ENCODE results near the gene FCF1. TPM values are rescaled to one million over a fixed set of nuclear protein-coding genes. Genes with fewer than 3 reads are reported as not detected.
A peak's percentile ranks its signal among the peaks of the same experiment; 100 is the strongest.
"Not testable (repeated sequence)": the region's sequence is repeated elsewhere in the genome, so short reads cannot be mapped to it uniquely, and the experiment has no call there.

Gene FCF1
- total RNA-seq, 1 donor from 2014 or later: 36.6 TPM

- not testable (repeated sequence) for DNase-seq (ENCODE audit: low spot score)
Measured at GRCh38 chr14:74758505-74758904, 45.6 kb downstream of the FCF1 start.

GRCh38 chr14:74762917-74763802 lies 50.2 kb downstream of the FCF1 start, which contains the start of gene YLPM1:
Gene YLPM1, plus strand, starts transcription at chr14:74763316. Its CDS starts 174 bp downstream, at chr14:74763490.
- peak; percentile 96 for DNase-seq (ENCODE audit: low spot score)
- intact Hi-C loops (cut with DNase I): loop anchor here (2.0 kb wide), 1 partner anchor 50 kb away; the partner anchor contains the start of genes AREL1 and FCF1

More at GRCh38 chr14:74758505-74758904, 45.6 kb downstream of the FCF1 start:
- intact Hi-C loops (cut with DNase I): not testable (repeated sequence)

GRCh38 chr14:74763803-74764531 lies 51.0 kb downstream of the FCF1 start:
- DNase-seq (ENCODE audit: low spot score): no peak
- intact Hi-C loops (cut with DNase I): loop anchor here (2.0 kb wide), 1 partner anchor 51 kb away; the partner anchor contains the start of genes AREL1 and FCF1

DNA sequence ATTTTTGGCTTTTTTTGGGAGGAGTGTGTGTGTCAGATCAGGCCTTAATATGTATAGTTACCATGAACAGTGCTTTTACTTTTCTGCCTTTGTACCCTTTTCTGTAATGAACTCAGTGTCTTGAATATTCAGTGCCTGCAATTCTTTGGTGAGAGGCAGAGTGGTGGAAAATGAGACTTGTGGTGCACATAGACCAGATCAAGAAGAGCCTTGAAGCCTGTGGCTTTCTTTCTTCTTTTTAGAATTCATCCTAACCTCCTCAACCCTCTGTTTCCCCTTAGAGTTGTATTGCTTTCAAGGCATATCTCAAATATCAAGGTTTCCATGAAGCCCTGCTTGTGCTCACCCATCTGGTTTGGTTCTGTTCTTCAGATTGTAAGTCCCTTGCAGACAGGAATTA lies 52.8 kb downstream of the FCF1 start:
- no peak for DNase-seq (ENCODE audit: low spot score)
- intact Hi-C loops (cut with DNase I): no loop called here

DNA sequence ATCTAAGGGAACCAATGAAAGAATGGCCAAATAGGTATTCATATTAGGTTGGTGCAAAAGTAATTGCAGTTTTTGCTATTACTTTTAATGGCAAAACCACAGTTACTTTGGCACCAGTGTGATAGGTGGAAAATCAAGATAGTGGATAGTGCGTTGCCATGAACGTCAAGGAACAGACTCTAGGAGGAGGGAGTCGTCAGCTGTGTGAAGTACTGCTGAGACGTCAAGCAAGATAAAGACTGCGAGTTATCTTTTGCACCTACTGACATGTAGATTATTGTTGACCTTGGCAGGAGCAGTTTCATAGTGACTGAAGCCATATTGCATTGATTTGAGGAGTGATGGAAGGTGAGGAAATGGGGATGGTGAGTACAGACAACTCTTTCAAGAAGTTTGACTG lies 58.5 kb downstream of the FCF1 start:
- intact Hi-C loops (cut with DNase I): no loop called here
- DNase-seq (ENCODE audit: low spot score): no peak

GRCh38 chr14:74784634-74785033 lies 71.7 kb downstream of the FCF1 start:
- DNase-seq (ENCODE audit: low spot score): no peak
- intact Hi-C loops (cut with DNase I): no loop called here

GRCh38 chr14:74785056-74785613 lies 72.2 kb downstream of the FCF1 start:
- DNase-seq (ENCODE audit: low spot score): no peak
- intact Hi-C loops (cut with DNase I): no loop called here

- no peak for DNase-seq (ENCODE audit: low spot score)
- intact Hi-C loops (cut with DNase I): no loop called here
Measured at GRCh38 chr14:74786796-74787315, 73.9 kb downstream of the FCF1 start.

Other genes with a start within 250 kb of the FCF1 start
- 116 TPM for gene NPC2, start 219.8 kb upstream of the FCF1 start, total RNA-seq
- 40.5 TPM for gene ISCA2, start 219.4 kb upstream of the FCF1 start, total RNA-seq
- 93.7 TPM for gene LTBP2, start 100.9 kb upstream of the FCF1 start, total RNA-seq
- 21.2 TPM for gene AREL1, start 64 bp upstream of the FCF1 start, total RNA-seq
- gene YLPM1, start 50.2 kb downstream of the FCF1 start, total RNA-seq: 40.8 TPM
- gene PROX2, start 163.0 kb downstream of the FCF1 start, total RNA-seq: not detected
- gene DLST, start 168.8 kb downstream of the FCF1 start, total RNA-seq: 202 TPM
- gene RPS6KL1, start 210.1 kb downstream of the FCF1 start, total RNA-seq: 19.8 TPM
- 9.4 TPM for gene PGF, start 242.5 kb downstream of the FCF1 start, total RNA-seq

All from cardiac septum (tissue), 1 donor.